ENCODE measurements around the gene SIK3. TPM values are rescaled to one million over a fixed set of nuclear protein-coding genes. Genes with fewer than 3 reads are reported as not detected.

The SIK3 gene
- total RNA-seq, 4 donors from 2014 or later = 45.0 to 70.2 (median 48.8) TPM

DNA sequence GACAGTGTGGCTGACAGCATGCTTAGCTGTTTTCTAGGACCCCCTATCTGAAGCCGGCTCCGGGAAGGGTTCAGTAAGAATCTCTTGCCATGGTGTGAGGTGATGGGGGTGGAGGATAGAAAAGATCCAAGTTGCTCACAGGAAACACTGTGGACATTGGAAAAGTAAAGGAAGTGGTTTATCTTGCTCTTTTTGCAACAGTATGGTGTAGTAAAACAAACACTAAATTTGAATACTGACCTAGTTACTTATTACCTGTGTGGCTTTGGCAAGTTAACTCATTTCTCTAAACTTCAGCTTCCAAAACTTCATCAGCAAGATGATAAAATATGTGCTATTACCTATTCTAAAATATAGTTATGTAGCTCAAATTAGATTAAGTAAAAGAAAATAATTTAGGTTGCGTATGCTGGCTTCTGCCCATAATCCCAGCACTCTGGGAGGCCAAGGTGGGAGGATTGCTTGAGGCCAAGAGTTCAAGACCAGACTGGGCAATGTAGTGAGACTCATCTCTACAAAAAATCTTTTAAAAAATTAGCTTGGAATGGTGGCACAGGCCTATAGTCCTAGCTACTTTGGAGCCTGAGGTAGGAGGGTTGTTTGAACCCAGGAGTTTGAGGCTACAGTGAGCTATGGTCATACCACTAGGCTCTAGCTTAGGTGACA is 209.2 kb downstream of the SIK3 start:
- no peak for DNase-seq (ENCODE audit: low spot score in 2 of 2)
- H3K4me1 ChIP-seq = peaks cover 0 to 17% (median 4%) of the 10 kb centered on the region in 4 donors
- peak overlapping the region in 1 of 4 donors; percentile 78 for H3K27ac ChIP-seq

GRCh38 chr11:116888024-116888423 is 210.2 kb downstream of the SIK3 start:
- Histone ChIP-seq H3K4me3 (no peak overlapping the region), H3K27me3 (no peaks in the 10 kb centered on the region), H3K9me3 (no peaks in the 10 kb centered on the region), H3K4me1 (peaks cover 0 to 17% (median 4%) of the 10 kb centered on the region in 4 donors), H3K27ac (peak overlapping the region in 3 of 4 donors; percentile 43 to 78 (median 61)), H3K36me3 (peaks cover 0 to 7% (median 0%) of the 10 kb centered on the region in 3 donors)
- DNase-seq (ENCODE audit: low spot score in 2 of 2) = no peak
- 56 to 66% methylated on average over 5 of the region's 5 CpGs for WGBS, 2 donors
- TF ChIP-seq POLR2A (IDR thresholded peaks at IDR 0.05) = no peak

More for the DNA sequence above, 209.2 kb downstream of the SIK3 start:
- Histone ChIP-seq H3K9me3 (no peaks in the 10 kb centered on the region), H3K27me3 (no peaks in the 10 kb centered on the region), H3K4me3 (no peak overlapping the region), H3K36me3 (peaks cover 0 to 17% (median 0%) of the 10 kb centered on the region in 3 donors)
- 92 to 97% methylated on average over 3 of the region's 3 CpGs for WGBS, 2 donors
- TF ChIP-seq, protein P1, sequence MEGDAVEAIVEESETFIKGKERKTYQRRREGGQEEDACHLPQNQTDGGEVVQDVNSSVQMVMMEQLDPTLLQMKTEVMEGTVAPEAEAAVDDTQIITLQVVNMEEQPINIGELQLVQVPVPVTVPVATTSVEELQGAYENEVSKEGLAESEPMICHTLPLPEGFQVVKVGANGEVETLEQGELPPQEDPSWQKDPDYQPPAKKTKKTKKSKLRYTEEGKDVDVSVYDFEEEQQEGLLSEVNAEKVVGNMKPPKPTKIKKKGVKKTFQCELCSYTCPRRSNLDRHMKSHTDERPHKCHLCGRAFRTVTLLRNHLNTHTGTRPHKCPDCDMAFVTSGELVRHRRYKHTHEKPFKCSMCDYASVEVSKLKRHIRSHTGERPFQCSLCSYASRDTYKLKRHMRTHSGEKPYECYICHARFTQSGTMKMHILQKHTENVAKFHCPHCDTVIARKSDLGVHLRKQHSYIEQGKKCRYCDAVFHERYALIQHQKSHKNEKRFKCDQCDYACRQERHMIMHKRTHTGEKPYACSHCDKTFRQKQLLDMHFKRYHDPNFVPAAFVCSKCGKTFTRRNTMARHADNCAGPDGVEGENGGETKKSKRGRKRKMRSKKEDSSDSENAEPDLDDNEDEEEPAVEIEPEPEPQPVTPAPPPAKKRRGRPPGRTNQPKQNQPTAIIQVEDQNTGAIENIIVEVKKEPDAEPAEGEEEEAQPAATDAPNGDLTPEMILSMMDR (IDR thresholded peaks at IDR 0.05) = no peak
- TF ChIP-seq EP300 (IDR thresholded peaks at IDR 0.05) (no peak), POLR2A (IDR thresholded peaks at IDR 0.05) (no peak)

- H3K4me1 ChIP-seq = peaks cover 0 to 17% (median 4%) of the 10 kb centered on the region in 4 donors
- TF ChIP-seq, protein P1 (IDR thresholded peaks at IDR 0.05) = no peak
- TF ChIP-seq POLR2A (IDR thresholded peaks at IDR 0.05) = no peak
- no peak for TF ChIP-seq EP300 (IDR thresholded peaks at IDR 0.05)
- H3K9me3 ChIP-seq = no peaks in the 10 kb centered on the region
- H3K4me3 ChIP-seq = no peak overlapping the region
- no peak for DNase-seq (ENCODE audit: low spot score in 2 of 2)
- no peaks in the 10 kb centered on the region for H3K27me3 ChIP-seq
- no peaks in the 10 kb centered on the region for H3K36me3 ChIP-seq
- H3K27ac ChIP-seq = peak overlapping the region in 2 of 4 donors; percentile 58 to 78
- WGBS, 2 donors = 51 to 55% methylated on average over 5 of the region's 5 CpGs
Observed at GRCh38 chr11:116885951-116886655, 212.1 kb downstream of the SIK3 start.

- Histone ChIP-seq H3K4me1 (peaks cover 0 to 17% (median 4%) of the 10 kb centered on the region in 4 donors), H3K4me3 (no peak overlapping the region), H3K9me3 (no peaks in the 10 kb centered on the region), H3K36me3 (no peaks in the 10 kb centered on the region), H3K27ac (peak overlapping the region in 1 of 4 donors; percentile 67), H3K27me3 (no peaks in the 10 kb centered on the region)
- no peak for DNase-seq (ENCODE audit: low spot score in 2 of 2)
- TF ChIP-seq, protein P1 (IDR thresholded peaks at IDR 0.05) = no peak
- TF ChIP-seq EP300 (IDR thresholded peaks at IDR 0.05) = no peak
Observed at GRCh38 chr11:116882386-116882785, 215.8 kb downstream of the SIK3 start.

DNA sequence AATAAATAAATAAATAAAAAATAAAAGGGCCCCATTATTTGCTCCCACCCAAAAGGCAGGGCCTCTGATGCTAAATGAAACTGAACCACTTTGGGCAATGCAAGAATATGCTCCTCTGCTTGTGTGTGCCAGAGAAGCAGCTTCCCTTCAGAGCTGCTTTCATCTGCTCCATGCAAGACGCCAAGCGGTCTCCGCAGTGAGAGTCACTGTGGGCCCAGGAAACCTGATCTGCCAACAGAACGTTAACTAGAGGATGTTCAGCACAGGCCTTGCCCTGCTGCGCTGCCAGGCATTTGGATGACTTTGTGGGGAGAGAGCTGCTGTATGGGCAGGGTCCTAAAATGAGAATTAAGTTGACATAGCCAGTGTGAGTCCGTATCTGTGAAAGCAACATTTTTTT is 217.1 kb downstream of the SIK3 start:
- WGBS, 2 donors = 76 to 80% methylated on average over 6 of the region's 6 CpGs
- no peak for DNase-seq (ENCODE audit: low spot score in 2 of 2)
- no peaks in the 10 kb centered on the region for H3K27me3 ChIP-seq
- no peak for TF ChIP-seq EP300 (IDR thresholded peaks at IDR 0.05)
- TF ChIP-seq, protein P1 (IDR thresholded peaks at IDR 0.05) = no peak
- TF ChIP-seq POLR2A (IDR thresholded peaks at IDR 0.05) = no peak
- no peak overlapping the region for H3K4me3 ChIP-seq
- peaks cover 0 to 9% (median 2%) of the 10 kb centered on the region in 4 donors for H3K4me1 ChIP-seq
- H3K9me3 ChIP-seq = no peaks in the 10 kb centered on the region
- peaks cover 0 to 10% (median 0%) of the 10 kb centered on the region in 3 donors for H3K36me3 ChIP-seq
- peak overlapping the region in 2 of 4 donors; percentile 1 to 67 for H3K27ac ChIP-seq
